D721Med (cell line): ENCODE data around the gene AIFM3.
"Not testable (repeated sequence)": the region's sequence is repeated elsewhere in the genome, so short reads cannot be mapped to it uniquely, and the experiment has no call there.

ENCODE experiments used
- DNase-seq: peaks from one replicate; pipeline ENCODE4 v3.0.0; 2011; ENCODE audit warnings: low spot score; ENCODE audit not compliant: insufficient read length
- FAIRE-seq: peaks from 2 replicates; lab custom pipeline; 2011; peaks lifted over from hg19 to GRCh38; lab: Jason Lieb, UNC
- TF ChIP-seq, protein P1 (sequence below): IDR thresholded peaks from 2 replicates; pipeline ENCODE4 v1.5.1; 2012; ENCODE audit warnings: mild to moderate bottlenecking, control low read depth; ENCODE audit not compliant: insufficient read depth; ENCODE audit errors: missing control alignments

The AIFM3 gene

DNA sequence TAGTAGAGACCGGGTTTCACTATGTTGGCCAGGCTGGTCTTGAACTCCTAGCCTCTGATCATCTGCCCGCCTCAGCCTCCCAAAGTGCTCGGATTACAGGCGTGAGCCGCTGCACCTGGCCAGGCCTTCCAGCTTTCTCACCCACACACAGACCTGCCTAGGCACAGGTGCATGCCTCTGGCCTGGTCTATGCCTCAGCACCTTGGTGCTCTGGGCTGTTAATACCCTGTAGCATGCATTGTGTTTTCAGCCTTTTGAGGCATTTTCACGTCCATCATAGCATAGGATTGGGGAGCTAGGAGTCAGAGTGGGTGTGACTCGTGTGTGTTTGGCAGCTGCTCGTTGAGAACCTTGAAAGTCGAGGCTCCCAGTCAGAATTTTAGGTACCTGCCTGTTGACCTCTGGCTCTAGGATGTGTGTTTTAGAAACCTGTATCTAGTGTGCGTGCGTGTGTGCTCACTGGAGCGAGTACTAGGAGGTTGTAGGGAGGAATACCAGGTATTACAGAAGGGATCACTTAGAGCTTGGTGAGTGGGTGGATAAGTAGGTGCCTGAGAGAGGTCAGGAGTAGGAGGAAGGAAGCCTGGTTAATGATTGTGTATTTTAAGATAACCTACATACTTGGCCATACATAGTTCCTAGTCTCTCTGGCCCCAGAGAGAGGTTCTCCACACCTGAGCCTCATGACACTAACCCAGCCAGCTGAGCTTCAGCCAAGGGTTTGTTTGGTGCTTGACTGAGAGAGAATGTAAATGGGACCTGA is 29.8 kb upstream of the AIFM3 start:
- DNase-seq (no peak), FAIRE-seq (no peak)
- TF ChIP-seq, protein P1, sequence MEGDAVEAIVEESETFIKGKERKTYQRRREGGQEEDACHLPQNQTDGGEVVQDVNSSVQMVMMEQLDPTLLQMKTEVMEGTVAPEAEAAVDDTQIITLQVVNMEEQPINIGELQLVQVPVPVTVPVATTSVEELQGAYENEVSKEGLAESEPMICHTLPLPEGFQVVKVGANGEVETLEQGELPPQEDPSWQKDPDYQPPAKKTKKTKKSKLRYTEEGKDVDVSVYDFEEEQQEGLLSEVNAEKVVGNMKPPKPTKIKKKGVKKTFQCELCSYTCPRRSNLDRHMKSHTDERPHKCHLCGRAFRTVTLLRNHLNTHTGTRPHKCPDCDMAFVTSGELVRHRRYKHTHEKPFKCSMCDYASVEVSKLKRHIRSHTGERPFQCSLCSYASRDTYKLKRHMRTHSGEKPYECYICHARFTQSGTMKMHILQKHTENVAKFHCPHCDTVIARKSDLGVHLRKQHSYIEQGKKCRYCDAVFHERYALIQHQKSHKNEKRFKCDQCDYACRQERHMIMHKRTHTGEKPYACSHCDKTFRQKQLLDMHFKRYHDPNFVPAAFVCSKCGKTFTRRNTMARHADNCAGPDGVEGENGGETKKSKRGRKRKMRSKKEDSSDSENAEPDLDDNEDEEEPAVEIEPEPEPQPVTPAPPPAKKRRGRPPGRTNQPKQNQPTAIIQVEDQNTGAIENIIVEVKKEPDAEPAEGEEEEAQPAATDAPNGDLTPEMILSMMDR: no peak

DNA sequence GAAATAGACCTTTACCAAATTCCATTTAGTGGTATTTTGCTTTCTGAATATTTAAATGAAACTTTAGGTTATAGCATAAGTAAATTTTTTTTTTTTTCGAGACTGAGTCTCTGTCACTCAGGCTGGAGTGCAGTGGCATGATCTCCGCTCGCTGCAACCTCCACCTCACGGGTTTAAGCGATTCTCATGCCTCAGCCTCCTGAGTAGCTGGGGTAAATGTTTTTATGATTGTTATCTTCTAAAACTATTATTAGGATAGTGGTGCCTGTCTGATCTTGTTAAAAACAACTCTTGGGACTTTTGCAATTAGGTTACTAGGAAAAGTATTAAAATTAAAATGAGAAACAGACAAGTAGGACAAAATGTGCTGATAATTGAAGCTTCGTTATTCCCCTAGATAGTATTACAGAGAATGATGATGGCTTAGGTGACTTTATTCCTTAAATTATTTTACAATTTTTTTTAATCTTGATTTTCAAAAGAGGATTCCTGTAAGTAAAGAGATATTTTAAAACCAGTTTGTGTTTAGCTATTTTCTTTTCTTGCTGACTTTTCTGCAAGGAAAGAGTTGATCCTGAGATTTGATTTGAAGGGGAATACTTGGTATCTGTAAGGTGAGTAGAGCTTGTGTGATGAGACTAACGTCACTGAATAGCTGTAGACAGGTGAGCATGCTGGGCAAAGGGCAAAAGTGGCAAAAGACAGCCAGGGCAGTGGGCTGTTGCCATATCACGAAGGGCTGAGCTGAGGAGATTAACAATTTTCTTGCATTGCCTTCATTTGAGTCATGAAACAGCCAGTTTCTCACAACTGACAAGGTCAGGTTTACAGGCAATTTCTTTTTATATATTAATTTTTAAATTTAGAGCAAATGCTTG is 29.0 kb upstream of the AIFM3 start:
- FAIRE-seq (no peak), DNase-seq (no peak)
- TF ChIP-seq, protein P1: no peak

DNA sequence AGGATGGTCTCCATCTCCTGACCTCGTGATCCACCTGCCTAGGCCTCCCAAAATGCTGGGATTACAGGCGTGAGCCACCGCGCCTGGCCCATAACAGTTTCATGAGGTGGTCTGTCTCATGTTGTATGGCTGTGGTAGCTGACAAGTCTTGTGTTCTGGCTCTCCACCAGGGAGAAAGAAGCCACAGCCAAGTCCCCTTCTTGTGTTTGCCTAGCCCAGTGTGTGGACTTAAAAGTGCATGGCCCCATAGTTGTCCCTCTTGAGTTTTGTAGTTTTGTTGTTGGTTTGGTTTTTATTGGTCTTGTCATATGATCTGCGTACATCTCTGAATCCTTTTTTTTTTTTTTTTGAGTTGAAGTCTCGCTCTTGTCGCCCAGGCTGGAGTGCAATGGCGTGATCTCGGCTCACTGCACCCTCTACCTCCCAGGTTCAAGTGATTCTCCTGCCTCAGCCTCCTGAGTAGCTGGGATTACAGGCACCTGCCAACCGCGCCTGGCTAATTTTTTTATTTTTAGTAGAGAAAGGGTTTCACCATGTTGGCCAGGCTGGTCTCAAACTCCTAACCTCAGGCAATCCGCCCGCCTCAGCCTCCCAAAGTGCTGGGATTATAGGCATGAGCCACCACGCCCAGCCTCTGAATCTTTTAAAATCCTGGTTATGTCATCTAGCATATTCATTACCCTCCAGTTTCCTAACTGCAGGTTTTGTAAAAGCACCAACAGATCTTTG is 27.4 kb upstream of the AIFM3 start:
- DNase-seq, FAIRE-seq: not testable (repeated sequence)

DNA sequence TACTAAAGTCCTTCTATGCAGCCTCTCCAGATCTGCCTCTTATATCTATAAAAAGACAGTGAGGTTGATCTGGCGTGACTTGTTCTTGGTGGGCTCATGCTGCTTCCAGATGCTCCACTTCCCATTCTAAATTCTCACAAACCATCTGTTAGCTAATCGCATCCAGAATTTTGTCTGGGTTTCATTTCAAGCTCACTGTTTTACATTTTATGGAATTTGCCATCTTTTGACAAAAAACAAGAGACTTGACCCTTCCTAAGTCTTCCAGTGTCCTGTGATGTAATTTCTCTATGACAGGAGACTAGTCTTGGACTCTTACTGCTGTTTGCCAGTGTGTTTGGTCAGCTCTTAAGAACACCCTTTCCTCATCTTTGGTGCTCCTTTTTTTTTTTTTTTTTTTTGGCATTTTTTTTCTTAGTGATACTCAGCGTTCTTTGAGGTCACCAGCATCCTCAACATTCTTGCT is 26.8 kb upstream of the AIFM3 start:
- DNase-seq (no peak), FAIRE-seq (no peak)
- TF ChIP-seq, protein P1: no peak

DNA sequence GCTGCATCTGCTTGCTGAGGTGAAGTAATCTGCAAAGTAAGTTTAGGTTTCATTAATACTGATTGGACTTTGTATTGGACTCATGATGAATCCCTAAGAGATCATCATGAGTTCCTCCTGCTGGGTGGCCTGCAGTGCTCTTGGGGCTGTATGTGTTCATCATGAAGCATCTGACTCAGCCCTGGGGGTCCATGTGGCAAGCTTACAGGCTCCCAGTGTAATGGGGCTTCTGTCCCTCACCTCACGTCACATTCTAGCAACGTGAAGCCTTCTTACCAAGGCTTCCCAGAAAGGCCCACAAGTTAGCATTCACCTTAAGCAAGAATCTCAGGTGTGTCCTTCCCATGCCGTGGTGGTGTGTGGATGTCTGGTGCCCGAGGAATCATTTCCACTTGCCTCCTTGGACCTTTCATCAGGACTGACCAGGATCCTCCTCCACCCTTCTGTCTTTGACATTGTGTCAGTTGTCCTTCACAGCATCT is 26.1 kb upstream of the AIFM3 start:
- TF ChIP-seq, protein P1: no peak
- no peak for FAIRE-seq

DNA sequence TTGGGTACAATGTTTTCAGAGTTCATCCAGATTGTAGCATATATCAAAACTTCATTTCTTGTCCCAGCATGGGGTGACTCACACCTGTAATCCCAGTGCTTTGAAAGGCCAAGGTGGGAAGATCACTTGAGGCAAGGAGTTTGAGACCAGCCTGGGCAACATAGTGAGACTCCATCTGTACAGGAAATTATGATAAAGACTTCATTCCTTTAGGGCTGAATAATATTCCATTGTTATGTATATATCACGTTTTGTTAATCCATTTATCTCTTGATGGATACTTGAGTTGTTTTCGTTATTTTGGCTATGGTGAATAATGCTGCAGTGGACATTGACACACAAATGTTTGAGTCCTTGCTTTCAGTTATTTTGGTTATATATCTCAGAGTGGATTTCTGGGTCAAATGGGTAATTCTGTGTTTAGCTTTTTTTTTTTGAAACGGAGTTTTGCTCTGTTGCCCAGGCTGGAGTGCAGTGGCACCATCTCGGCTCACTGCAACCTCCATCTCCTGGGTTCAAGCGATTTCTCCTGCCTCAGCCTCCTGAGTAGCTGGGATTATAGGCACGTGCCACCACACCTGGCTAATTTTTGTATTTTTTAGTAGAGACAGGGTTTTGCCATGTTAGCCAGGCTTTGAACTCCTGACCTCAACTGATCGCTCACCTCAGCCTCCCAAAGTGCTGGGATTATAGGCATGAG is 24.7 kb upstream of the AIFM3 start:
- not testable (repeated sequence) for FAIRE-seq

More for the DNA sequence above, 26.1 kb upstream of the AIFM3 start:
- DNase-seq: no peak

DNA sequence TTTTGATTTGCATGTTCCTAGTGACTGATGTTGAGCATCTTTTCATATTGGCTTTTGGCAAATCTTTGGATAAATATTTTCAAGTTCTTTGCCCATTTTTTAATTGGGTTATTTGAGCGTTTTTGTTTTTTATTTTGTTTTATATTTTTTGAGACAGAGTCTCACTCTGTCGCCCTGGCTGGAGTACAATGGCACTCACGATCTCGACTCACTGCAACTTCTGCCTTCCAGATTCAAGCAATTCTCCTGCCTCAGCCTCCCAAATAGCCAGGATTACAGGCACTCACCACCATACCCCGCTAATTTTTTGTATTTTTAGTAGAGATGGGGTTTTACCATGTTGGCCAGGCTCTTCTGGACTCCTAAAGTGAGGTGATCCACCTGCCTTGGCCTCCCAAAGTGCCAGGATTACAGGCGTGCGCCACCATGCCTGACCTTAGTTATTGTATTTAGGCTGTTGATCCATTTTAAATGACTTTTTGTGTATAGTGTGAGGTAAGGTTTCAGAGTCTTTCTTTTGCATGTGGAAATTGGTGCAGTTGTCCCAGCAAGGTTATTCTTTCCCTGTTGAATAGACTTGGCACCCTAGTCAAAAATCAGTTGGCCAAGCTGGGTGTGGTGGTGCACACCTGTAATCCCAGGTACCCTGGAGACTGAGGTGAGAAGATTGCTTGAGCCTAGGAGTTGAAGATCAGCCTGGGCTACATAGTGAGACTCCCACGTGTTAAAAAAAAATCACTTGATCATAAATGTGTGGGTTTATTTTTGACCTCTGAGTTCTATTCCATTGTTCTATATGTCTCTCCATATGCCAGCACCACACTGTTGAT is 23.7 kb upstream of the AIFM3 start:
- FAIRE-seq (no peak), DNase-seq (no peak)
- TF ChIP-seq, protein P1: no peak

More for the DNA sequence above, 24.7 kb upstream of the AIFM3 start:
- not testable (repeated sequence) for DNase-seq
